H1 (cell line): ENCODE data around the gene CCDC33. TPM values are rescaled to one million over a fixed set of nuclear protein-coding genes. Genes with fewer than 3 reads are reported as not detected.

Experiments used
- CBX5 ChIP-seq: fragments of 300-800, 300-1000 bp; sonication (generic); IDR thresholded peaks from 2 replicates; pipeline ENCODE4 v1.7.1; 2016; ENCODE audit warnings: antibody characterized with exemption, low read length, low read depth
- polyA plus RNA-seq, 7 experiments: library from polyadenylated mRNA; depleted of rRNA in 3 of 7; stranded (reverse) in 5 of 7; unstranded in 2 of 7; fragments of >200 nt in 5 of 7; fragments of 200-250 nt in 2 of 7; gene quantifications; 1 replicate in 5 of 7; 2 replicates in 1 of 7; 4 replicates in 1 of 7; pipeline versions ENCODE4 v1.2.1 to v1.2.3, GENCODE V29; 2011 to 2013; ENCODE audit warnings: missing spikeins in 2 of 7, mixed read lengths in 2 of 7
- total RNA-seq: library from RNA; stranded (reverse); fragmentation: NEBNext Ultra II Directional; extraction: Animal tissue kit (Norgen Biotek cat#: 25700); gene quantifications from 2 replicates; pipeline ENCODE4 v1.2.1, GENCODE V29; 2021

Gene CCDC33
- total and polyA plus RNA-seq, 2 of the 8 experiments (the other 6 are each of a cell fraction or from before 2014, with no cell fraction given): 2.0 to 2.7 TPM

GRCh38 chr15:74192751-74193150, 43.4 kb upstream of the CCDC33 start (continued):
- TF ChIP-seq CBX5: no peak
